ENCODE measurements around the gene SLFN14.

- TF ChIP-seq CTCF (IDR thresholded peaks at IDR 0.05; ENCODE audit: low read length) (no peak), EZH2 (IDR thresholded peaks at IDR 0.05; ENCODE audit: borderline replicate concordance, low read length) (no peak)
Measured at GRCh38 chr17:35521150-35521549, 39.5 kb downstream of the SLFN14 start.

All from OCI-LY1 (cell line).